Endothelial cell (in vitro differentiated cells): ENCODE results near the gene WSCD1. TPM values are rescaled to one million over a fixed set of nuclear protein-coding genes. Genes with fewer than 3 reads are reported as not detected.

ENCODE experiments used
- DNase-seq: peaks from one replicate; pipeline ENCODE4 v3.0.0; 2021; ENCODE audit warnings: low spot score
- H3K27ac Mint-ChIP-seq: one replicate; pipeline ENCODE4 v1.8.0; 2021; ENCODE audit warnings: mixed read lengths, inconsistent platforms; ENCODE audit not compliant: unreplicated experiment
- H3K27me3 Mint-ChIP-seq: one replicate; pipeline ENCODE4 v1.8.0; 2021; ENCODE audit warnings: mild to moderate bottlenecking, moderate library complexity, mixed read lengths, inconsistent platforms; ENCODE audit not compliant: unreplicated experiment
- H3K36me3 Mint-ChIP-seq: one replicate; pipeline ENCODE4 v1.8.0; 2021; ENCODE audit warnings: mild to moderate bottlenecking, low read depth, mixed read lengths, inconsistent platforms; ENCODE audit not compliant: unreplicated experiment
- H3K4me1 Mint-ChIP-seq: one replicate; pipeline ENCODE4 v1.8.0; 2021; ENCODE audit warnings: mild to moderate bottlenecking, mixed read lengths, inconsistent platforms; ENCODE audit not compliant: unreplicated experiment
- H3K4me3 Mint-ChIP-seq: one replicate; pipeline ENCODE4 v1.8.0; 2021; ENCODE audit warnings: mild to moderate bottlenecking, mixed read lengths, inconsistent platforms; ENCODE audit not compliant: unreplicated experiment
- H3K9me3 Mint-ChIP-seq: one replicate; pipeline ENCODE4 v1.8.0; 2021; ENCODE audit warnings: mixed read lengths, inconsistent platforms; ENCODE audit not compliant: unreplicated experiment
- CTCF ChIP-seq: fragments of 200-600 bp; sonication (generic); IDR thresholded peaks from one replicate; pipeline ENCODE4 v1.5.0; 2021; ENCODE audit warnings: antibody characterized with exemption; ENCODE audit not compliant: unreplicated experiment
- total RNA-seq: library from RNA; stranded (reverse); fragmentation: NEBNext Ultra II Directional; extraction: Animal tissue kit (Norgen Biotek cat#: 25700); gene quantifications from one replicate; pipeline ENCODE4 v1.2.1, GENCODE V29; 2021; ENCODE audit not compliant: unreplicated experiment

Gene WSCD1
- total RNA-seq, 1 donor from 2014 or later: 43.9 TPM

- no peaks in the 10 kb centered on the region for H3K4me1 Mint-ChIP-seq
Measured at GRCh38 chr17:6147042-6147441, 76.9 kb downstream of the WSCD1 start.

GRCh38 chr17:6153375-6153774, 83.2 kb downstream of the WSCD1 start:
- peaks cover 8% of the 10 kb centered on the region for H3K36me3 Mint-ChIP-seq
- H3K4me1 Mint-ChIP-seq: no peaks in the 10 kb centered on the region
- H3K27ac Mint-ChIP-seq: no peak overlapping the region
- no peak for DNase-seq
- H3K27me3 Mint-ChIP-seq: peaks cover 1% of the 10 kb centered on the region
- no peak overlapping the region for H3K4me3 Mint-ChIP-seq
- peaks cover 4% of the 10 kb centered on the region for H3K9me3 Mint-ChIP-seq
- no peak for TF ChIP-seq CTCF

More at GRCh38 chr17:6147042-6147441, 76.9 kb downstream of the WSCD1 start:
- Mint-ChIP-seq H3K9me3 (peaks cover 4% of the 10 kb centered on the region), H3K27me3 (peaks cover 1% of the 10 kb centered on the region), H3K27ac (no peak overlapping the region), H3K36me3 (peaks cover 8% of the 10 kb centered on the region), H3K4me3 (no peak overlapping the region)
- no peak for DNase-seq
- no peak for TF ChIP-seq CTCF

- no peaks in the 10 kb centered on the region for H3K9me3 Mint-ChIP-seq
- H3K27me3 Mint-ChIP-seq: peaks cover 5% of the 10 kb centered on the region
- no peaks in the 10 kb centered on the region for H3K36me3 Mint-ChIP-seq
- no peak overlapping the region for H3K27ac Mint-ChIP-seq
- DNase-seq: no peak
- H3K4me1 Mint-ChIP-seq: peaks cover 5% of the 10 kb centered on the region
- TF ChIP-seq CTCF: no peak
- no peak overlapping the region for H3K4me3 Mint-ChIP-seq
Measured at GRCh38 chr17:6157716-6158115, 87.5 kb downstream of the WSCD1 start.

- Mint-ChIP-seq H3K4me1 (peaks cover 5% of the 10 kb centered on the region), H3K27me3 (peaks cover 6% of the 10 kb centered on the region), H3K27ac (no peak overlapping the region), H3K36me3 (no peaks in the 10 kb centered on the region), H3K4me3 (no peak overlapping the region), H3K9me3 (no peaks in the 10 kb centered on the region)
- no peak for DNase-seq
- TF ChIP-seq CTCF: no peak
Measured at GRCh38 chr17:6159541-6160231, 89.5 kb downstream of the WSCD1 start.

GRCh38 chr17:6160232-6160555, 90.0 kb downstream of the WSCD1 start:
- Mint-ChIP-seq H3K36me3 (no peaks in the 10 kb centered on the region), H3K27ac (no peak overlapping the region), H3K4me1 (peaks cover 5% of the 10 kb centered on the region), H3K4me3 (no peak overlapping the region), H3K27me3 (peaks cover 6% of the 10 kb centered on the region), H3K9me3 (no peaks in the 10 kb centered on the region)
- no peak for DNase-seq
- no peak for TF ChIP-seq CTCF
